ENCODE results near the gene SLC9C1. TPM values are rescaled to one million over a fixed set of nuclear protein-coding genes. Genes with fewer than 3 reads are reported as not detected.

Gene SLC9C1
- total and polyA plus RNA-seq, 2 of the 13 experiments (the other 11 are each of a cell fraction or from before 2014, with no cell fraction given), result not detected

GRCh38 chr3:112170046-112170445 lies 124.0 kb downstream of the SLC9C1 start:
- Histone ChIP-seq H3K9ac (ENCODE audit: insufficient read depth, low read depth, low read length) (no peak overlapping the region), H3K4me1 (ENCODE audit: insufficient read depth, low read length) (no peaks in the 10 kb centered on the region), H3K36me3 (replicated peaks in 1 of 2; ENCODE audit: control insufficient read depth in 1 of 2, insufficient read depth in 2 of 2, low read length in 2 of 2) (no peaks in the 10 kb centered on the region), H3K79me2 (ENCODE audit: insufficient read depth, low read length) (no peaks in the 10 kb centered on the region), H2AFZ (ENCODE audit: low read length) (no peak overlapping the region), H3K9me3 (ENCODE audit: low read length) (no peaks in the 10 kb centered on the region), H3K4me2 (ENCODE audit: low read depth, low read length) (no peak overlapping the region), H3K27me3 (ENCODE audit: control insufficient read depth in 1 of 2, insufficient read depth in 2 of 2, low read length in 2 of 2) (no peaks in the 10 kb centered on the region; a peak in 1 of 5 replicates), H4K20me1 (ENCODE audit: insufficient read depth, low read length) (no peaks in the 10 kb centered on the region), H3K4me3 (replicated peaks in 1 of 3; ENCODE audit: insufficient read depth in 1 of 3, low read depth in 2 of 3, low read length in 3 of 3) (no peak overlapping the region), H3K27ac (ENCODE audit: extremely low read length, insufficient read depth, low read length) (no peak overlapping the region)
- ATAC-seq (no peak), DNase-seq (ENCODE audit: low spot score) (no peak), FAIRE-seq (no peak)
- TF ChIP-seq LCORL (IDR thresholded peaks at IDR 0.05) (no peak), LCORL (CRISPR knock-in tag; IDR thresholded peaks at IDR 0.05) (no peak), RAD21 (CRISPR knock-in tag; IDR thresholded peaks at IDR 0.05) (no peak), ZNF317 (CRISPR knock-in tag; IDR thresholded peaks at IDR 0.05) (no peak), TFE3 (CRISPR knock-in tag; IDR thresholded peaks at IDR 0.05) (no peak), RCOR2 (CRISPR knock-in tag; IDR thresholded peaks at IDR 0.05) (no peak), CBX1 (IDR thresholded peaks at IDR 0.05; ENCODE audit: low read depth) (no peak), HNF1B (CRISPR knock-in tag; IDR thresholded peaks at IDR 0.05) (no peak), ZNF207 (IDR thresholded peaks at IDR 0.05; ENCODE audit: borderline replicate concordance) (no peak), GFI1 (CRISPR knock-in tag; IDR thresholded peaks at IDR 0.05; ENCODE audit: borderline replicate concordance) (no peak), ZNF660 (CRISPR knock-in tag; IDR thresholded peaks at IDR 0.05; ENCODE audit: borderline replicate concordance, low read depth) (no peak), HNRNPL (IDR thresholded peaks at IDR 0.05; ENCODE audit: low read depth, low read length) (no peak)
- ChIA-PET POLR2A (no interaction called here), CTCF (ENCODE audit: low intra/inter-chr PET ratio, low total read pairs) (no interaction called here)
- intact Hi-C loops (cut with micrococcal nuclease; ENCODE audit: unreplicated experiment) (no loop called here), in situ Hi-C loops (cut with HindIII; ENCODE audit: extremely low pct_ligation_motif_present, low pct_unique_long_range_greater_than_20kb) (no loop called here)
- 9% methylated on average over 2 of the region's 2 CpGs for WGBS (ENCODE audit: low lambda C conversion rate)
- no TSS peak for BruUV-seq (replicated peaks)
